Ishikawa (cell line): ENCODE data around the gene IMMP2L.

Source experiments
- CEBPB ChIP-seq: IDR thresholded peaks from 2 replicates; pipeline ENCODE4 v1.6.1; 2012
- CREB1 ChIP-seq: IDR thresholded peaks from 2 replicates; pipeline ENCODE4 v1.6.1; 2012; ENCODE audit warnings: low read depth
- EP300 ChIP-seq: IDR thresholded peaks from 2 replicates; pipeline ENCODE4 v1.6.1; 2012; ENCODE audit warnings: borderline replicate concordance
- RAD21 ChIP-seq: IDR thresholded peaks from 2 replicates; pipeline ENCODE4 v1.6.1; 2012; ENCODE audit warnings: low read depth
- REST ChIP-seq: IDR thresholded peaks from 2 replicates; pipeline ENCODE4 v1.6.1; 2012; ENCODE audit warnings: low read depth, mild to moderate bottlenecking
- TAF1 ChIP-seq: IDR thresholded peaks from 2 replicates; pipeline ENCODE4 v1.6.1; 2012; ENCODE audit warnings: low read depth, mild to moderate bottlenecking
- TCF12 ChIP-seq: IDR thresholded peaks from 2 replicates; pipeline ENCODE4 v1.6.1; 2012; ENCODE audit warnings: low read depth
- YY1 ChIP-seq: IDR thresholded peaks from 2 replicates; pipeline ENCODE4 v1.6.1; 2012; ENCODE audit warnings: low read depth
- ZBTB7A ChIP-seq: IDR thresholded peaks from 2 replicates; pipeline ENCODE4 v1.6.1; 2012; ENCODE audit warnings: low read depth

GRCh38 chr7:111556977-111557376 lies 5.3 kb downstream of the IMMP2L start:
- TF ChIP-seq EP300, result no peak
- TF ChIP-seq CREB1, result no peak
- TF ChIP-seq REST, result no peak
- no peak for TF ChIP-seq TAF1
- TF ChIP-seq RAD21, result no peak
- TF ChIP-seq CEBPB, result no peak
- no peak for TF ChIP-seq ZBTB7A
- TF ChIP-seq YY1, result no peak
- no peak for TF ChIP-seq TCF12
